ENCODE results near the gene CNN1.
A peak's percentile ranks its signal among the peaks of the same experiment; 100 is the strongest.

The CNN1 gene

DNA sequence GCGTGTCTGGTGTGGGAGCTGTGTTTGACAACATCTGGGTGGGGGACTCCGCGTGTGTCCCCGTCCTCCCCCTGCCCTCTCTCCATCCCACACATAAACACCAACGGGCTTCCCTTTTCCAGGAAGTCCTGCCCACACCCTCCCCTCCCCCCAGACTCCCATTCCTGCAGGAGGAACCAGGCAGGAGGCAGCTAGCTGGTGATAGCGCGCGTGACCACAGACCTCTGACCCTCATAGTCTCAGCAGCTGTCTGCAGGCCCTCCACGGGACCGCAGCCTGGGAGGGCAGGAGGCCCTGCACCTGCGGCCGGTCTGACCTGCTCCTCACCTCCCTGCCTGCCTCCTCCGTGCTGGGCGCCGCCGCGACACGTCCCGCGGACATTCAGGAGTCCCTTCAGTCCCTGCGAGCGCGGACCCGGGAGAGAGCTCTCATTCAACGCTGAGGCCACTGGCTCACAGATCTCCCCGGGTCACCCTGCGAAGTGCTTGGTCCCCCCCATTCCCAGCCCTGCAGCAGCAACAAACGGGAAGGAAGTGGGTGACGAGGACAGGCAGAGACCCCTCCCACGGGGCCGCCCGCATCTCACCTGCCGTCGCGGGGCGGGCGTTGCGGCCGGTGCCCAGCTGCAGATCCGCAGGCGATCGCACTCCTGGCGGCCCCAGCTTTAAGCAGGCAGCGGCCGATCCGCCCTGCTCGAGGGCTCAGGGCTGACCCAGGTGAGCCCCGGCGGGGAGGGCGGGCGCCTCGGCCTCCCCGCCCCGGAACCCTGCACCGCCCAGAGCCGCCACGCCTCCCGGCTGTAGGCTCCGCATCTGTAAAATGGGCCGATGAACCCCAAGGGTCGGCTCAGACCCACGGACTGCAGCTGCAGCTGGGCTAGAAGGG, 39.8 kb downstream of the CNN1 start:
- no peak for TF ChIP-seq CTCF (IDR thresholded peaks at IDR 0.05; ENCODE audit: low read length, missing control alignments)
- DNase-seq (ENCODE audit: low read depth): no peak
- no peak overlapping the region for H3K4me3 ChIP-seq (replicated peaks; ENCODE audit: low read depth, low read length)

GRCh38 chr19:11580116-11580515, 41.5 kb downstream of the CNN1 start:
- no peak for DNase-seq (ENCODE audit: low read depth)
- no peak for TF ChIP-seq CTCF (IDR thresholded peaks at IDR 0.05; ENCODE audit: low read length, missing control alignments)
- no peak overlapping the region for H3K4me3 ChIP-seq (replicated peaks; ENCODE audit: low read depth, low read length)

DNA sequence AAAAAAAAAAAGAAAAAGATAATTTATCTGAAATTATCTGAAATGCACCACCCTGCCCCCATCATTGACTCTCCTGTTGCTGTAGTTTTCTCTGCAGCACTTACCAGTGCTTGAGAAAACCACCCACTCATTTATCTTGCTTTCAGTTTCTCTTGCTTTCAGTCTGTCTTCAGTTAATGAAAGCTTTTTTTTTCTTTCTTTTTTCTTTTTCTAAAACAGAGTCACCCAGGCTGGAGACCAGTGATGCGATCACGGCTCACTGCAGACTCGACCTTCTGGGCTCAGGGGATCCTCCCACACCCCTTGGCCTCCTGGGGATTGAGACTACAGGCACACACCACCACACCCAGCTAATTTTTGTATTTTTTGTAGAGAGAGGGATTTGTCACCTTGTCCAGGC, 43.1 kb downstream of the CNN1 start:
- no peak overlapping the region for H3K4me3 ChIP-seq (replicated peaks; ENCODE audit: low read depth, low read length)
- no peak for TF ChIP-seq CTCF (IDR thresholded peaks at IDR 0.05; ENCODE audit: low read length, missing control alignments)
- peak; percentile 18 for DNase-seq (ENCODE audit: low read depth)

DNA sequence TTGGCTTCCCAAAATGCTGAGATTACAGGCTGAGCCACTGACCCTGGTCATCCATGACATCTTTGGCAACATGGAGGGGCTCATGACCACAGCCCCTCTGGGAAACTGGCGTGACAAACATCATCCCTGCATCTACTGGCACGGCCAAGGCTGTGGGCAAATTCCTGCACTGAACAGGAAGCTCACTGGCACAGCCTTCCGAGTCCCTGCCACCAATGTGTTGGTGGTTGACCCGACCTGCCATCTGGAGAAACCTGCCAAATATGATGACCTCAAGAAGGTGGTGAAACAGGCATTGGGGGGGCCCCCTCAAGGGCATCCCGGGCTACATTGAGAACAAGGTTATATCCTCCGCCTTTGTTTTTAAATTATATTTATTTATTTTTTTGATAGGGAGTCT, 47.7 kb downstream of the CNN1 start:
- no peak for TF ChIP-seq CTCF (IDR thresholded peaks at IDR 0.05; ENCODE audit: low read length, missing control alignments)
- DNase-seq (ENCODE audit: low read depth): no peak
- no peak overlapping the region for H3K4me3 ChIP-seq (replicated peaks; ENCODE audit: low read depth, low read length)

GRCh38 chr19:11587302-11587974, 48.8 kb downstream of the CNN1 start:
- H3K4me3 ChIP-seq (replicated peaks; ENCODE audit: low read depth, low read length): no peak overlapping the region
- TF ChIP-seq CTCF (IDR thresholded peaks at IDR 0.05; ENCODE audit: low read length, missing control alignments): peak; percentile 84
- DNase-seq (ENCODE audit: low read depth): peak; percentile 74

- DNase-seq (ENCODE audit: low read depth): no peak
- no peak overlapping the region for H3K4me3 ChIP-seq (replicated peaks; ENCODE audit: low read depth, low read length)
Measured at GRCh38 chr19:11587975-11588631, 49.5 kb downstream of the CNN1 start.

More at GRCh38 chr19:11587975-11588631, 49.5 kb downstream of the CNN1 start:
- no peak for TF ChIP-seq CTCF (IDR thresholded peaks at IDR 0.05; ENCODE audit: low read length, missing control alignments)

Measured in fibroblast of pulmonary artery (primary cell).